Measurements from ENCODE around the gene LY9.

The LY9 gene

GRCh38 chr1:160752406-160752805, 43.6 kb upstream of the LY9 start:
- no peaks in the 10 kb centered on the region for H3K9me2 ChIP-seq (replicated peaks; ENCODE audit: low read depth, low read length)
- no peaks in the 10 kb centered on the region for H3F3A ChIP-seq (ENCODE audit: low read depth)
- no peaks in the 10 kb centered on the region for H3K36me3 ChIP-seq (ENCODE audit: insufficient read depth, low read length)
- no peak overlapping the region for H3K4me3 ChIP-seq (ENCODE audit: low read length, poor library complexity, severe bottlenecking)
- no peaks in the 10 kb centered on the region for H3K4me1 ChIP-seq (ENCODE audit: insufficient read depth, low read length, poor library complexity, severe bottlenecking)
- H3K9ac ChIP-seq (ENCODE audit: low read depth, low read length, poor library complexity, severe bottlenecking), result no peak overlapping the region
- no peaks in the 10 kb centered on the region for H3K9me3 ChIP-seq (ENCODE audit: insufficient read depth, low read depth, low read length)
- TF ChIP-seq EZH2phosphoT487 (IDR thresholded peaks at IDR 0.05; ENCODE audit: borderline replicate concordance) (no peak), CTCF (conservative IDR thresholded peaks at IDR 0.05; ENCODE audit: low read length) (no peak)
- H2AFZ ChIP-seq (ENCODE audit: low read length), result no peak overlapping the region
- no peaks in the 10 kb centered on the region for H3K79me2 ChIP-seq (ENCODE audit: insufficient read depth, low read length)
- H4K20me1 ChIP-seq (ENCODE audit: insufficient read depth, low read length, poor library complexity, severe bottlenecking), result no peaks in the 10 kb centered on the region
- H3K4me2 ChIP-seq (ENCODE audit: low read depth, low read length, poor library complexity, severe bottlenecking), result no peak overlapping the region
- H3K27me3 ChIP-seq (ENCODE audit: insufficient read depth, low read length, poor library complexity, severe bottlenecking), result no peaks in the 10 kb centered on the region

GRCh38 chr1:160752924-160753323, 43.0 kb upstream of the LY9 start:
- Histone ChIP-seq H3K4me2 (ENCODE audit: low read depth, low read length, poor library complexity, severe bottlenecking) (no peak overlapping the region), H3K9me3 (ENCODE audit: insufficient read depth, low read depth, low read length) (no peaks in the 10 kb centered on the region), H3K27me3 (ENCODE audit: insufficient read depth, low read length, poor library complexity, severe bottlenecking) (no peaks in the 10 kb centered on the region), H4K20me1 (ENCODE audit: insufficient read depth, low read length, poor library complexity, severe bottlenecking) (no peaks in the 10 kb centered on the region), H3K36me3 (ENCODE audit: insufficient read depth, low read length) (no peaks in the 10 kb centered on the region), H3K4me3 (ENCODE audit: low read length, poor library complexity, severe bottlenecking) (no peak overlapping the region), H3K4me1 (ENCODE audit: insufficient read depth, low read length, poor library complexity, severe bottlenecking) (no peaks in the 10 kb centered on the region), H3K9ac (ENCODE audit: low read depth, low read length, poor library complexity, severe bottlenecking) (no peak overlapping the region), H3K79me2 (ENCODE audit: insufficient read depth, low read length) (no peaks in the 10 kb centered on the region), H3F3A (ENCODE audit: low read depth) (no peaks in the 10 kb centered on the region), H3K9me2 (replicated peaks; ENCODE audit: low read depth, low read length) (no peaks in the 10 kb centered on the region), H2AFZ (ENCODE audit: low read length) (no peak overlapping the region)
- TF ChIP-seq CTCF (conservative IDR thresholded peaks at IDR 0.05; ENCODE audit: low read length), result no peak
- no peak for TF ChIP-seq EZH2phosphoT487 (IDR thresholded peaks at IDR 0.05; ENCODE audit: borderline replicate concordance)

GRCh38 chr1:160753594-160753993, 42.4 kb upstream of the LY9 start:
- no peaks in the 10 kb centered on the region for H4K20me1 ChIP-seq (ENCODE audit: insufficient read depth, low read length, poor library complexity, severe bottlenecking)
- no peak for TF ChIP-seq CTCF (conservative IDR thresholded peaks at IDR 0.05; ENCODE audit: low read length)
- TF ChIP-seq EZH2phosphoT487 (IDR thresholded peaks at IDR 0.05; ENCODE audit: borderline replicate concordance), result no peak
- no peaks in the 10 kb centered on the region for H3F3A ChIP-seq (ENCODE audit: low read depth)
- H3K27me3 ChIP-seq (ENCODE audit: insufficient read depth, low read length, poor library complexity, severe bottlenecking), result no peaks in the 10 kb centered on the region
- no peaks in the 10 kb centered on the region for H3K9me3 ChIP-seq (ENCODE audit: insufficient read depth, low read depth, low read length)
- no peak overlapping the region for H3K9ac ChIP-seq (ENCODE audit: low read depth, low read length, poor library complexity, severe bottlenecking)
- no peak overlapping the region for H3K4me2 ChIP-seq (ENCODE audit: low read depth, low read length, poor library complexity, severe bottlenecking)
- no peaks in the 10 kb centered on the region for H3K9me2 ChIP-seq (replicated peaks; ENCODE audit: low read depth, low read length)
- H3K79me2 ChIP-seq (ENCODE audit: insufficient read depth, low read length), result no peaks in the 10 kb centered on the region
- H3K36me3 ChIP-seq (ENCODE audit: insufficient read depth, low read length), result no peaks in the 10 kb centered on the region
- H3K4me1 ChIP-seq (ENCODE audit: insufficient read depth, low read length, poor library complexity, severe bottlenecking), result no peaks in the 10 kb centered on the region
- H2AFZ ChIP-seq (ENCODE audit: low read length), result no peak overlapping the region
- no peak overlapping the region for H3K4me3 ChIP-seq (ENCODE audit: low read length, poor library complexity, severe bottlenecking)

Data from Loucy (cell line).